OCI-LY1 (cell line): ENCODE results near the gene ABHD4.

Experiments used
- CTCF ChIP-seq: fragments of 200-600 bp; sonication (generic), shearing (Covaris generic); IDR thresholded peaks from 2 replicates; pipeline ENCODE4 v1.5.1; 2017; ENCODE audit warnings: mild to moderate bottlenecking, antibody characterized with exemption, low read length, moderate library complexity, mixed read lengths
- EZH2 ChIP-seq: fragments of 200-600 bp; sonication (generic), shearing (Covaris generic); IDR thresholded peaks from 2 replicates; pipeline ENCODE4 v1.8.0; 2017; ENCODE audit warnings: borderline replicate concordance, mixed run types, mild to moderate bottlenecking, antibody characterized with exemption, low read length, moderate library complexity, mixed read lengths

- no peak for TF ChIP-seq CTCF
- no peak for TF ChIP-seq EZH2
Measured at GRCh38 chr14:22563987-22564386, 34.1 kb upstream of the ABHD4 start.
